HG03575 (cell line): ENCODE data around the gene ELAVL1.
"Not testable (repeated sequence)": the region's sequence is repeated elsewhere in the genome, so short reads cannot be mapped to it uniquely, and the experiment has no call there.

ENCODE experiments used
- ATAC-seq: cut with Tn5 transposase; IDR thresholded peaks from one replicate; pipeline ENCODE4 v1.9.1; 2021; ENCODE audit not compliant: unreplicated experiment, insufficient number of reproducible peaks, low FRiP score; ENCODE audit errors: extremely low read depth

ELAVL1 gene

DNA sequence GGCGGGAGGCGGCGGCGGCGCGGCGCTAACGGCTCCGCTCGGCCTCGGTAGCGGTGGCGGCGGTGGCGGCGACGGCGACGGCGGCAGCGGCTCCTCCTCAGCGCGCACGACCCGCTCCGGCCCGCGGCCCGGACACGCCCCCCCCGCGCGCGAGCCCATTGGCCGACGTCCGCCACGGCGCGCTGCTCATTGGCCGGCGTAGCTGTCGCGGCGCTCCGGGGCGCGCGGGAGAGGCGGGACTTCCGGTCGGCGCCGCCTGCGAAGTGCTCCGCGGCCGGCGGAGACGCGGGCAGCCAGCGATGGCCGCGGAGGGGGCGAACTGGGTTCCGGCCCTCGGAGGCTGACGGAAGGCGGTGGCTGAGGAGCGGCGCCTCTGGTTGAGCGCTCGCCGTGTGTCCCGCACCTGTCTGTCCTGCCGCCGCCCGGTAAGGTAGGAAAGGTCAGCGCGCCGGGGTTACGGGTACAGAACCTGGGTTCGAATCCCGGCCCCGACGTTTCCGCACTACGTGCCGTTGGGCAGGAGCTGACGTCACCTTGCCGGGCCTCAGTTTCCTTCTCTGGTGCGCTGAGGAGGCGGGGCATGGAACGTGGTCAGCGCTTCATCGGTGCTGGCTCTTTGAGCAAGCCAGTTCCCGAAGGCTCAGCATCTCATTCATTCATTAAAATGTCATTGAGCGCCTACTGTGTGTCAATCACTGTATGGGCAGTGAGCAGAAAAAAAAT is at the start of gene ELAVL1:
Gene ELAVL1 (minus strand): TSS at position 108 of the 723 bp plus-strand sequence. CDS start 13,826 bp downstream, outside the sequence.
- no peak for ATAC-seq

DNA sequence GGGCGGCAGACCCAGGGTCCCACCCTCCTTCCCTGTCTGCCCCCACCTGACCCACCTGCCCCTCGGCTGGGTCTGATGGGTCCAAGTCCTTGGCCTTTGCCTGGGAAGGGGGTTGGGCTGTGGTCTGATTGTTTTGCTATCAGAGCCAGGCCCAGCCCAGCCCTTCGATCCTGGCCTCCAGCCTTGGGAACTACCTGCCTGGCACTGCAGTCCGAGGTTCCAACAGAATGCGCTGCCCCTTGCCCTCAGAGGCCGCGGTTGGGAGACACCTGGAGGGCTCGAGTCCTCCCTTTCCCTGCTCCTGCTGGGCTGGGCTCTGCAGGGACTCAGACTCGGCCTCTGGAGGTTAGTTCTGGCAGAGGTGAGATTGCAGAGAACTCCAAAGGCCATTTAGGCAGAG is 48.7 kb upstream of the ELAVL1 start:
- no peak for ATAC-seq

DNA sequence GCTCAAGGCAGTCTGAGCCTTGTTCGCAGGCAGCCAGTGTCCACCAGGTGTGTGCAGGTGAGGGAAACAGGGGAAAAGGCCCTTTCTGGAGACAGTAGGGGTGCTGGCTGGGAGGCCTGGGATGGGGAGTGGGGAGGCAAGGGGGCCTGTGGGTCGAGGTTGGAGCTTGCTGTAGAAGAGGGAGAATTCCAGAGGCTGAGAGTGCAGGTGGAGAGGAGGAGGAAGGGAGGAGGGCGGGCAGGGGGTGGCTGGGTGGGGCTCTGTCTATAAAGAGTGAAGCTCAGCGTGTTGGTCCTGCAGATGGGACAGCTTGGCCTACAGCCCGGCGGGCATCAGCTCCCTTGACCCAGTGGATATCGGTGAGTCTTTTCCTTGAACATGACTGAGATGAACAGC is 47.0 kb upstream of the ELAVL1 start, which contains the start of gene CCL25:
Gene CCL25 (plus strand): TSS at position 297 of the 396 bp plus-strand sequence. CDS start 290 bp downstream, outside the sequence.
- ATAC-seq: no peak

- ATAC-seq: peak; percentile 50
These were observed 45.0 kb upstream of the ELAVL1 start for GRCh38 chr19:8050274-8051096.

GRCh38 chr19:8046569-8047165 is 41.2 kb upstream of the ELAVL1 start:
- ATAC-seq: no peak

DNA sequence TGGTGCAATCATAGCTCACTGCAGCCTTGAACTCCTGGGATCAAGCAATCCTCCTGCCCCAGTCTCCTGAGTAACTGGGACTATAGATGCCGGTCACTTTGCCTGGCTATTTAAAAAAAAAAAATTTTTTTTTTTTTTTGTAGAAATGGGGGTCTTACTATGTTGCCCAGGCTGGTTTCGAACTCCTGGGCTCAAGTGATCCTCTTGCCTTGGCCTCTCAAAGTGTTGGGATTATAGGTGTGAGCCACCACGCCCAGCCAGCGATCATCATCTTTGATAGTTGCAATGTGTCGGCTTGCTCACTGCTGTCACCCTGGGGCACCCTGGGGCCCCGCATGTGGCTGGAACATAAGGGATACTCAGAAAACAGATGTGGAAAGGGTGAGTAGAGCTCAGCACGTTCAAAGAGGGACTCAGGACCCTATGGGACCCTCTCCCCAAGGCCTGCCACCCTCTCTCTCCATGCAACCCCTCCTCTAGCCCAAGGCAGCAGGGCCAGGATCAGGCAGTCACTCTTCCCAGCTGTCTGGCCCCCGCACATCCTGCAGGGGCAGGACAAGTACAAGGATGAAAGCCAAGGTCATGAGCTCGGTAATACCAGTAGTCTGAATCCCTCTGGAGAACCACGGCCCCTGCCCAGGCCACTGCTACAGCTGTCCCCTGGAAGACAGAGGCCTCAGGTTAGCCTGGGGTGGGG is 40.6 kb upstream of the ELAVL1 start:
- no peak for ATAC-seq

GRCh38 chr19:8044018-8044417 is 38.6 kb upstream of the ELAVL1 start:
- ATAC-seq: no peak

DNA sequence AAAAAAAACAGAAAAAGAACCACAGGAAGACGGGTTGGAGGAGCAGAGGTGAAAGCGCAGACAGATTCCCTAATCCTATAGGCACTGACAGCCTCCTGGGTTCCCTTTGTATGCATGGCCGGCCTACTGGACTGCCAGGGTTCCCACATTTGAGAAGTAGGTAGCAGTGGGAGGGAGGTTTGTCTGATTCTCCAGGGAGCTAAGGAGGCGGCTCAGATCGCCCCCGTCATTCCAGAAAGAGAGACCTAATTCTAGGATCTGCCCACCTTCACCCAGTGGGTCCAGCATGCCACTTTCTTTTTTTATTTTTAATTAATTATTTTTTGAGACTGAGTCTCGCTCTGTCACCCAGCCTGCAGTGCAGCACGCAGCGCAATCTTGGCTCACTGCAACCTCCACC is 37.5 kb upstream of the ELAVL1 start:
- no peak for ATAC-seq

GRCh38 chr19:8041531-8041931 is 36.1 kb upstream of the ELAVL1 start:
- no peak for ATAC-seq

GRCh38 chr19:8039231-8039630 is 33.8 kb upstream of the ELAVL1 start:
- ATAC-seq: no peak

DNA sequence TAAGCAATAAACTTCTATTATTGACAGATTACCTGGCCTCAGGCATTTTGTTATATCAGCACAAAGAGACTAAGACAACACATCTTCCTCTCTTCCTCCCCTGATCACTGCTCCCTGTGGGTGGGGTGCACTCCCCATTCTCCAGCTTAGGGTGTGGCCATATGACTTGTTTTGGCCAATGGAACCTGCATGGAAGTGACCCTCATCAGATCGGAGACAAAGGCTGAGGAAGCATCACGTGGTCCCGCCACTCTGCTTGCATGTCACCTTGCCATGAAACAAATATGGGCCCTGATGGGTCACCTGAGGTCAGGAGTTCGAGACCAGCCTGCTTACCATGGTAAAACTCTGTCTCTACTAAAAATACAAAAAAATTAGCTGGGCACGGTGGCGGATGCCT is 33.4 kb upstream of the ELAVL1 start:
- no peak for ATAC-seq

GRCh38 chr19:8036434-8037099 is 31.1 kb upstream of the ELAVL1 start:
- no peak for ATAC-seq

DNA sequence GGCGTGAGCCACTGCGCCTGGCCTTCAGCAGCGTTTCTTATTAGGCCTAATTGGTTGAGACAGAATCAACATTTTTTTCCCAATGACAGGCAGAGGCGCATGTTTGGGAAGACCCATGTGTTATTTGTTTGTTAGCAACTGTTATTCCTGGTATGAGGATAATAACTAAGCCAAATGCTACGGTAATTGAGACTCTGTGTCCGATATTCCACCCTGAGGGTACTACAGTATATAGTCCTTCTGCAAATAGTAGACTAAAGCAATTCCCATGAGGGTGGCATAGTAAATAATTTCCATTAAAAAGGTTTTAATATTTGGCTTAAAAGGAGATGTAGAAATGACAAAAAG is 28.7 kb upstream of the ELAVL1 start:
- no peak for ATAC-seq

DNA sequence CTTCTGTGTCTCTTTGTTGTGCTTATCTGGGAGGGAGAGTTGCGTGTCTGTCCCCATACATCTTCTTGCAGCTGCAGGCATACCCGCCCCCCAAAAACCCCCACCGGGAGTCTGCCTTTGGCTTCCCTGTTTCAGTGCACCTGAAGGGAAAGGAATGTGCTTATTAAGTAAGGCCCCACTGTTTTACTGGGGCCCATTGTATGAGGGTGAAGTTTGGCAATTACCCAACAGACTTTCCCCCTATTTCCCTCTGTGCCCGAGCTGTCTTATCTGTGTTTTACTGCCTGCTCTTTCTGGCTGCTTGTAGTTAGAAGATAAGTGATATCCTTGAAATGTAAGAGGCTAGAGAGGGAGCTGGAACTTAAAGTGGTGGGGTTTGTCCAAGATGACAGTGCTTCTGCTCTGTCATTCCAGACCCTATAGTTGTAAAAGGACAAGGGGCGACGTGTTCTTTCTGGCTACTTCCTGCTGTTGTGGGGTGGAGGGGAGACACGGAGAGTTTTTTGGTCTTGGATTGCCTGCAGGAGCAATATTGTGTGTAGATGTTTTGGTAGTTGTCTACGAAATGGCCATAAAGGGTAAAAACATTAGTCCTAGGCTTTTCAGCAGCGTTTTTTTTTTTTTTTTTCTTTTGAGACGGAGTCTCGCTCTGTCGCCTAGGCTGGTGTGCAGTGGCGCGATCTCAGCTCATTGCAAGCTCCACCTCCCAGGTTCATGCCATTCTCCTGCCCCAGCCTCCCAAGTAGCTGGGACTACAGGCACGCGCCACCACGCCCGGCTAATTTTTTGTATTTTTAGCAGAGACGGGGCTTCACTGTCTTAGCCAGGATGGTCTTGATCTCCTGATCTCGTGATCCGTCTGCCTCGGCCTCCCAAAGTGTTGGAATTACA is 28.1 kb upstream of the ELAVL1 start:
- not testable (repeated sequence) for ATAC-seq

DNA sequence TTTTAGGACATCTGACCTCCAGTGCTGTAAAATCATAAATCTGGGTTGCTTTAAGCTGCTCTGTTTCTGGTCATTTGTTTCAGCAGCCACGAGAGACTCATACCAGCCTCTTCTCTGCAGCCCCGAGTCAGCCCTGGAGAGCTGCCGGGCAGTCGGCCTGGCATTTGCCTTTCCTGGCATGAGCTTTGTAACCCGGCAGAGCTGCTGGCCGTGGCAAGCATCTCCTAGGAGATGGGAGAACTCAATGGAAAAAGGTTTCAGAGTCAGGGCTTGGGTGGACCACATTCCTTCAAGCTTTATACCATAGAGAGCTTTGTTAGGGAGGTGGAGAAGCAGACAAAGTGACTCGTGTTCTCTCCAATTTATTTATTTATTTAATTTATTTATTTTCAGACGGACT is 25.5 kb upstream of the ELAVL1 start:
- no peak for ATAC-seq

GRCh38 chr19:8028951-8029491 is 23.6 kb upstream of the ELAVL1 start:
- no peak for ATAC-seq

DNA sequence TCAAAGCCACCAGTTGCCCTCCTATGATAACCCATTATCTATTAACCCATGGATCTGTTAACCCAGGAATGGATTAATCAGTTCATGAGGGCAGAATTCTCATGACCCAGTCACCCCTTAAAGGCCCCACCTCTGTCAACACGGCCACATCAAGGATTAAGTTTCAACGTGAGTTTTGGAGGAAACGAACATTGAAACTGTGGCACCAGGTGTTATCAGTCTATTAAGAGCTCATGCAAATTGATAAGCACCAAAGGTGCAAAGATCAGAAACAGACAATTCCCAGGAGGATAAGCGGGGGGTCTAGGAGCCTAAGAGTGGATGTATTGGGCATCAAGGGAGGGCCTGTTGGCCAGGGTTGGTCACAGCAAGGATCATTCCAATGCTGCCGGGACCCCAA is 19.9 kb upstream of the ELAVL1 start:
- no peak for ATAC-seq

DNA sequence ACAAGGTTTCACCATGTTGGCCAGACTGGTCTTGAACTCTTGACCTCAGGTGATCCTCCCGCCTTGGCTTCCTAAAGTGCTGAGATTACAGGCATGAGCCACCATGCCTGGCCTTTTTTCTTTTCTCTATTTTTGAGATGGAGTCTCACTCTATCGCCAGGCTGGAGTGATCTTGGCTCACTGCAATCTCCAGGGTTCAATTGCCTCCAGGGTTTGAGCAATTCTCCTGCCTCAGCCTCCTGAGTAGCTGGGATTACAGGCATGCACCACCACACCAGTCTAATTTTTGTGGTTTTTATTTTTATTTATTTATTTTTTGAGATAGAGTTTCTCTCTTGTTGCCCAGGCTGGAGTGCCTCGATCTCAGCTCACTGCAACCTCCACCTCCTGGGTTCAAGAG is 18.8 kb upstream of the ELAVL1 start:
- ATAC-seq: not testable (repeated sequence)
